Activated naive CD8-positive, alpha-beta T cell treated with anti-CD3 and anti-CD28 coated beads, Interleukin-2, amount 10 ng/mL, durations not matched to agents 7 days and 5 days (primary cell): ENCODE measurements around the gene COX6B1. TPM values are rescaled to one million over a fixed set of nuclear protein-coding genes. Genes with fewer than 3 reads are reported as not detected.
A peak's percentile ranks its signal among the peaks of the same experiment; 100 is the strongest.

ENCODE experiments used
- ATAC-seq: fragments of 150-1000 bp; cut with Tn5 transposase; one replicate; pipeline ENCODE4 v1.10.0; 2021; ENCODE audit warnings: low read depth, moderate library complexity
- POLR2A ChIA-PET: fragments of 350-600 bp; sonication (Branson Sonifier 250); formaldehyde crosslinking; loops from one replicate; lab custom pipeline; 2021; ENCODE audit warnings: antibody characterized with exemption; lab: Charles Lee
- DNase-seq: peaks from one replicate; pipeline ENCODE4 v3.0.0; 2021
- H3K27ac Mint-ChIP-seq: one replicate; pipeline ENCODE4 v1.8.0; 2022; ENCODE audit warnings: mild to moderate bottlenecking, mixed read lengths
- H3K27me3 Mint-ChIP-seq: one replicate; pipeline ENCODE4 v1.8.0; 2022; ENCODE audit warnings: mild to moderate bottlenecking, moderate library complexity, mixed read lengths
- H3K36me3 Mint-ChIP-seq: one replicate; pipeline ENCODE4 v1.8.0; 2021; ENCODE audit warnings: mild to moderate bottlenecking, mixed read lengths
- H3K4me1 Mint-ChIP-seq: one replicate; pipeline ENCODE4 v1.8.0; 2021; ENCODE audit warnings: mixed read lengths
- H3K4me3 Mint-ChIP-seq: one replicate; pipeline ENCODE4 v1.8.0; 2022; ENCODE audit warnings: mild to moderate bottlenecking, moderate library complexity, mixed read lengths
- H3K9me3 Mint-ChIP-seq: one replicate; pipeline ENCODE4 v1.8.0; 2021; ENCODE audit warnings: mixed read lengths
- total RNA-seq, 2 experiments: library from RNA; stranded (reverse); gene quantifications; one replicate each; pipeline ENCODE4 v1.2.3, GENCODE V29; 2021

COX6B1 gene
- total RNA-seq, 2 experiments from 2014 or later: 407 to 412 TPM

DNA sequence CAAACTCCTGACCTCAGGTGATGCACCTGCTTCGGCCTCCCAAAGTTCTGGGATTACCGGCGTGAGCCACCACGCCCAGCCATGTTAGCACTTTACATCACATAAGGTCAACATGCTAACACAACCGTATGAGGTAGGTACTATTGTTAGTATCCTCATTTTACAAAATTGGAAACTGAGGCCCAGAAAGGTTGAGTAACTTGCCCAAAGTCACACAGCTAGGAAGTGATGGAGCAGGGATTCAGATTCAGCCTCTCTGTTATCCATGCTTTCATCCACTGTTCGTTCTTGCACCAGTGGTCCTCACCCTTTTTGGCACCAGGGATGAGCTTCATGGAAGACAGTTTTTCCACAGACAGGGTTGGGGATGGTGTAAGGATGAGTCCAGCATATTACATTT, 8.6 kb downstream of the COX6B1 start:
- peaks cover 29% of the 10 kb centered on the region for H3K36me3 Mint-ChIP-seq
- DNase-seq: no peak
- POLR2A ChIA-PET: no interaction called here
- H3K4me1 Mint-ChIP-seq: peaks cover 4% of the 10 kb centered on the region
- no peaks in the 10 kb centered on the region for H3K27me3 Mint-ChIP-seq
- no peak overlapping the region for H3K4me3 Mint-ChIP-seq
- ATAC-seq: no peak
- no peaks in the 10 kb centered on the region for H3K9me3 Mint-ChIP-seq
- H3K27ac Mint-ChIP-seq: no peak overlapping the region

DNA sequence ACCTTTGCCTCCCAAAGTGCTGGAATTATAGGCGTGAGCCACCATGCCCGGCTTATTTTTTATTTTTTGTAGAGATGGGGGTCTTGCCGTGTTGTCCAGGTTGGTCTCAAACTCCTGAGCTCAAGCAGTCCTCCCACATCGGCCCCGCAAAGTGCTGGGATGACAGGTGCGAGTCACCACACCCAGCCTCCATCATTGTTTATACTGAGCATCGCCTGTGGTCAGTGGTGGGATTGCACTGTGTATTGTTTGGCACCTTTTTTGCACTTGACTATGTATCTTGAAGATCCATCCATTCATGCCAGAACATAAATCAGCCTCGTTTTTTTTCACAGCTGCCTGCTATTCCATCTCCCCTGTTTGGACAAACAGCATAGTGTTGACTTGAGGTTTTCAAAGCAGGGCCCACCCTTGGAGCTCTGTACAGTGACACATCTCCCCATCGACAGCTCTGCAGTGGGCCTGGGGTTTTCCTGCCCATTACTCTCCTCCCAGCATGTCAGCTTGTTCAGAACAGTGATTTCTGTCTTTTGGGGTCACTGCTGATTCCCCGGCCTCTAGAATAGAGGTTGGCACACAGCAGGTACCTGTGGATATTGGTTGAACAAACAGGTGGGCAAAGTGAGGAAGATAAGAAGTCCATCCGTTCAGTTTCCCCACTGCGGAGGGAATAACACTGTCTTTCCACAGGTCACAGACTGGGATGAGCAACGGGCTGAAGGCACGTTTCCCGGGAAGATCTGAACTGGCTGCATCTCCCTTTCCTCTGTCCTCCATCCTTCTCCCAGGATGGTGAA, 10.0 kb downstream of the COX6B1 start:
- ATAC-seq (no peak), DNase-seq (no peak)
- peaks cover 3% of the 10 kb centered on the region for H3K4me1 Mint-ChIP-seq
- POLR2A ChIA-PET: interaction anchor here (0.6 kb wide), 1 partner anchor 48 kb away, joined by 3 read pairs; no protein-coding TSS in a partner anchor
- no peaks in the 10 kb centered on the region for H3K9me3 Mint-ChIP-seq
- no peak overlapping the region for H3K4me3 Mint-ChIP-seq
- no peak overlapping the region for H3K27ac Mint-ChIP-seq
- peaks cover 27% of the 10 kb centered on the region for H3K36me3 Mint-ChIP-seq
- no peaks in the 10 kb centered on the region for H3K27me3 Mint-ChIP-seq

DNA sequence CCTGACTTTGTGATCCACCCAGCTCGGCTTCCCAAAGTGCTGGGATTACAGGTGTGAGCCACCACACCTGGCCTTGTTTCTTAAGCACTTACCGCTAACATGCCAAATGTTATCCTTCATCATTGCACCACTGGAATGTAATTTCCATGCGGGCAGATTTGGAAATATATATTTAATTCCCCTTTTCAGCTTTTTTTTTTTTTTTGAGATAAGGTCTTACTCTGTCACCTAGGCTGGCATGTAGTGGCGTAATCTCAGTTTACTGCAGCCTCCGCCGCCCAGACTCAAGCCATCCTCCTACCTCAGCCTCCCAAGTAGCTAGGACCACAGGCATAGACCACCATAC, 13.8 kb downstream of the COX6B1 start:
- Mint-ChIP-seq H3K9me3 (no peaks in the 10 kb centered on the region), H3K4me3 (no peak overlapping the region), H3K27me3 (no peaks in the 10 kb centered on the region), H3K27ac (no peak overlapping the region), H3K4me1 (peaks cover 3% of the 10 kb centered on the region), H3K36me3 (peaks cover 15% of the 10 kb centered on the region)
- POLR2A ChIA-PET: interaction anchor here (1.1 kb wide), 1 partner anchor 14 kb away, joined by 3 read pairs; the partner anchor contains the start of gene COX6B1
- ATAC-seq (no peak), DNase-seq (no peak)

DNA sequence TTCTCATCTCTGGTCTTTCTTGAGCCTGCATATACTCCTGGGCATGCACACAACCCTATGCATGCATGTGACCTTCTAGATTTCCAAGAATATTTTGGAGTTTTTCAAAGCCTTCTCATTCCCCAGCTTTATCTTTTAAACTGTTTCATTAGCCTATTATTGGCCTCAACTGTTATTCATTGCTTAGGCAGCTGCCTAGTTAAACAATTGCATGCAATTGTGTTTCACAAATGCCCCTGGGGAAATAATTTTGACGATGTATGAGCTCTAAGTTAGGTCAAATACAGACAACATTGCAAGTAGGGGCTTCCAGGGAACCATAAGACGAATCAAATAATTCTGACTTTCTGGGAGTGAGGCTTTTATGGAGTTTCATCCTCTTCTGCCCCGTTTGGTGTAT, 15.9 kb downstream of the COX6B1 start:
- POLR2A ChIA-PET: interaction anchor here (1.3 kb wide), 1 partner anchor 16 kb away, joined by 3 read pairs; the partner anchor contains the start of gene COX6B1
- no peaks in the 10 kb centered on the region for H3K4me1 Mint-ChIP-seq
- H3K4me3 Mint-ChIP-seq: no peak overlapping the region
- no peaks in the 10 kb centered on the region for H3K9me3 Mint-ChIP-seq
- H3K36me3 Mint-ChIP-seq: peaks cover 5% of the 10 kb centered on the region
- DNase-seq (no peak), ATAC-seq (no peak)
- no peaks in the 10 kb centered on the region for H3K27me3 Mint-ChIP-seq
- H3K27ac Mint-ChIP-seq: no peak overlapping the region

DNA sequence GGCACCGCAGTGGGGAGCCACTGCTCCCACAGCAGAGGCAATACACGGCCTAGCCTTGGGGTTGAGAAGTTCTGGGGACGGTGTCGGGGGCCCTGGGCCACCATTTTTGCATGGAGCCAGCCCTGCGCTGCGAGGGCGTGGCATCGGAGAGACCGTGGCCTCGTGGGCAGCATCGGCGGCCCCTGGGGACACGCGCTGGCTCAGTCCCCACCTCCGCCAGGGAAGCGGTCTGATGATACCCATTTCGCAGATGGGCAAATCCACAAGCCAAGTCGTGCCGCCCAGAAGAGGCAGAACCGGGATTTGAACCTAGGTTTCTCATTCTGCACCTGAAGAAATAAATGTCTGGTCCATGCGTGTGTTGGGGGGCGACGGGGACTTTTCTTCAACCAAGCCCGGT, 17.0 kb downstream of the COX6B1 start:
- Mint-ChIP-seq H3K27ac (no peak overlapping the region), H3K9me3 (no peaks in the 10 kb centered on the region), H3K4me1 (no peaks in the 10 kb centered on the region)

DNA sequence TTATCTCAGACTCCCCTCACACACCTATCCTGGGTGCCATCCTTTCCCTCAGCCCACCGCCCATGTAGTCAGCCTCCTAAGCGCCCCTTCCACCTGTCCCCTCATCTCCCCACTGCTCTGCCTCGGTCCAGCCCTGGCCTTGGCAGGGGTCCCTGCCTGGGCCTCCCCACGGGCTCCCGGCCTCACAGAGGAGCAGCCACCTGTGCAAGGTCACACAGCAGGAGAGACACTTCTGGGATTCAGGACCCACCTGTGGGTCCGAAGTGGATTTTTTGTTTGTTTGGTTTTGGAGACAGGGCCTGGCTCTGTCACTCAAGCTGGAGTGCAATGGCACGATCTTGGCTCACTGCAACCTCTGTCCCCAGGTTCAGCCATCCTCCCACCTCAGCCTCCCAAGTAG, 17.5 kb downstream of the COX6B1 start:
- DNase-seq (no peak), ATAC-seq (no peak)
- Mint-ChIP-seq H3K9me3 (no peaks in the 10 kb centered on the region), H3K4me3 (no peak overlapping the region), H3K27me3 (peaks cover 10% of the 10 kb centered on the region), H3K4me1 (no peaks in the 10 kb centered on the region), H3K27ac (no peak overlapping the region), H3K36me3 (no peaks in the 10 kb centered on the region)
- POLR2A ChIA-PET: no interaction called here

More for the DNA sequence above, 17.0 kb downstream of the COX6B1 start:
- DNase-seq: no peak
- no peak for ATAC-seq
- Mint-ChIP-seq H3K4me3 (no peak overlapping the region), H3K27me3 (peaks cover 10% of the 10 kb centered on the region), H3K36me3 (no peaks in the 10 kb centered on the region)
- POLR2A ChIA-PET: no interaction called here

DNA sequence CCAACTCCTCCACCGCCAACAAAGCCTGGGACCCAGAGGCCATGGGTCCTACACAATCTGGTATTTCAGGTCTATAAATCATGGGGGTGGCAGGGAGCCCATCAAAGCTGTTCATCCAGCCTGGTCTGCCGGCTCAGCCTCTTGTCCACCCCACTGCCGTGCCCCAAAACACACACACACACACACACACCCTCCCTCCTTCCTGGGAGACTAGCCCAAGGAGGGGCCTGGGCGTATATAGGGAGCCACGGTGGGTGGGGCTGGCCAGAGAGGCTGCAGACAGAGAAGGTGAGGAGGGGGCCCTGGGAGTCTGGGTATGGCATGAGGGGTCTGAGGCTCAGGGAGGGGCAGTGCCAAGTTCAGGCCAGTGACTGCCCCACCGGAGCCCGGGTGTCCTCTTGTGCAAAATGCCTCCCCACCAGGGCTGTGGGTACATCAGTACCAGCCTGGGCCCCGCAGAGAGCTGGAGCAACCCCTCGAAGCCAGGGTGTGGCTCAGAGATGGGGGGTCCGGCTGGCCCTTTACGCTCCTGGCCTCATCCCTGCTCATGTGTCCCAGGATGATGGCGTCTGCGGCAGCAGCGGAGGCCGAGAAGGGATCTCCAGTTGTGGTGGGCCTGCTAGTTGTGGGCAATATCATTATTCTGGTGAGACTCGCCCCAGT, 18.3 kb downstream of the COX6B1 start, which contains the start of gene UPK1A:
UPK1A (plus strand) TSS at position 267 of the 663 bp plus-strand sequence; CDS start at position 563, 296 bp downstream.
- no peak for ATAC-seq
- Mint-ChIP-seq H3K27ac (no peak within 1 kb of the TSS), H3K27me3 (peaks cover 13% of the 10 kb centered on the region)

DNA sequence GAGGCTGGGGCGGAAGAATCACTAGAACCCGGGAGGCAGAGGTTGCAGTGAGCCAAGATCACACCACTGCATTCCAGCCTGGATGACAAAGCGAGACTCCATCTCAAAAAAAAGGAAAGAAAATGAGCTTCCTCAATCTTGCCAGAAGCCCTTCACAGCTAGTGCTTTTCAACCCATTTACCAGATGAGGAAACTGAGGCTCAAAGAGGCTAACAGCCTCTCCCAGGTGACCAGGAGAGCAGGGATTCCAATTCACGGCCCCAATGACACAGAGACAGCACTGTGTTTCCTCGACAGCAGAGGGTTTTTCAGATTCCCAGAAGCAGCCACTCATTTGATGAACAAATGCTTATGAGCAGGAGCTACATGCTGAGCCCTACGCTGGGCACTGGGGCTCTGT, 21.4 kb downstream of the COX6B1 start:
- DNase-seq (no peak), ATAC-seq (no peak)
- Mint-ChIP-seq H3K9me3 (no peaks in the 10 kb centered on the region), H3K4me3 (no peak overlapping the region), H3K36me3 (no peaks in the 10 kb centered on the region), H3K4me1 (peaks cover 10% of the 10 kb centered on the region), H3K27ac (no peak overlapping the region), H3K27me3 (peaks cover 30% of the 10 kb centered on the region)
- POLR2A ChIA-PET: interaction anchor here (0.7 kb wide), 1 partner anchor 40 kb away, joined by 3 read pairs; no protein-coding TSS in a partner anchor

More for the DNA sequence above, 18.3 kb downstream of the COX6B1 start, which contains the start of gene UPK1A:
- Mint-ChIP-seq H3K4me3 (no peak within 1 kb of the TSS), H3K9me3 (no peaks in the 10 kb centered on the region), H3K36me3 (no peaks in the 10 kb centered on the region), H3K4me1 (no peaks in the 10 kb centered on the region)
- POLR2A ChIA-PET: no interaction called here
- no peak for DNase-seq

DNA sequence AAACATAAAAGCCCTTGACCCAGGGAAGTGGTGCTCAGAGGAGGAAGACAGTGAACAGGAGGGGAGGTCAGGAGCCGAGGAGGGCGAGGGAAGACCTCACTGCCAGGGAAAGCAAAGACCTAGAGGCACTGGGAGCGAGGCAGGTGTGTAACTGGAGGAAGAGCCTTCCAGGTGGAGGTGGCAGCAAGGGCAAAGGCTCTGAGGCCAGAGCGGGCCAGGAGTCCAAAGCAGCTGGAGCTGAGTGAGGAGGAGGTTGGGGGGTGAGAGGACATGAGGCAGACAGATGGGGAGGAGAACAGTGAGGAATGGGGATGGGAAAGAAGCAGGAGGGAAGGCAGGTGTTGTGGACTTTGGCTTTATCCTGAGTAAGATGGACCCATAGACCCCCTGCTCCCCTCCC, 21.9 kb downstream of the COX6B1 start:
- POLR2A ChIA-PET: no interaction called here
- peaks cover 10% of the 10 kb centered on the region for H3K4me1 Mint-ChIP-seq
- no peak overlapping the region for H3K27ac Mint-ChIP-seq
- DNase-seq: no peak
- H3K4me3 Mint-ChIP-seq: no peak overlapping the region
- H3K36me3 Mint-ChIP-seq: no peaks in the 10 kb centered on the region
- peaks cover 33% of the 10 kb centered on the region for H3K27me3 Mint-ChIP-seq
- no peak for ATAC-seq
- no peaks in the 10 kb centered on the region for H3K9me3 Mint-ChIP-seq

DNA sequence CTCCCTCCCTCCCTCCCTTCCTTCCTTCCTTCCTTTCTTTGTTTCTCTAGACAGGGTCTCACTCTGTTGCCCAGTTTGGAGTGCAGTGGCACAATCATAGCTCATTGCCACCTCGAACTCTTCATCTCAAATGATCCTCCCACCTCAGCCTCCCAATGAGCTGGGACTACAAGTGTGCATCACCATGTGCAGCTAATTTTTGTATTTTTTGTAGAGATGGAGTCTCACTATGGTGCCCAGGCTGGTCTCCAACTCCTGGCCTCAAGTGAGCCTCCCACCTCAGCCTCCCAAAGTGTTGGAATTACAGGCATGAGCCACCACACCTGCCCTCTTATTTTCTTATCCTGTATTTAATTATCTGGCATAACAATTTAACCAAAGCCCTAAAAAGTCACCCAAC, 22.6 kb downstream of the COX6B1 start:
- H3K27ac Mint-ChIP-seq: no peak overlapping the region
- no peaks in the 10 kb centered on the region for H3K9me3 Mint-ChIP-seq
- DNase-seq (no peak), ATAC-seq (no peak)
- H3K27me3 Mint-ChIP-seq: peaks cover 36% of the 10 kb centered on the region
- POLR2A ChIA-PET: no interaction called here
- H3K4me1 Mint-ChIP-seq: peaks cover 10% of the 10 kb centered on the region
- no peaks in the 10 kb centered on the region for H3K36me3 Mint-ChIP-seq
- H3K4me3 Mint-ChIP-seq: no peak overlapping the region

DNA sequence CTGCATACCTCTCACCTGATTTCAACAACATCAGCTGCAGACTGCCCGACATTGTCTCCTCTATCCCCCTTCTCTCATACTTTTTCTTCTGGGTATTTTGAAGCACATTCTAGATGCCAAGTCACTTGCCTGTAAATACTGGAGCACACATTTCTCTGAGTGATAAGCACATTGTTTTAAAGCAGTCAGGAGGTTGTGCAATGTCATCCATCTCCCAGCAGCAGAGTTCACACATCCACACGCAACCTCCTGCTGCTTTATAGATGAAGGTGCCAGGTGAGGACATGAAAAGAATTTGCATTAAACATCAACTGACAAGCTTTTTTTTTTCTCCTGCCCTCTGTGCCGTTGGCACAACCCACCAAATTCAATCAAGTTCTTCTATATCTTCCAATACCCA, 23.7 kb downstream of the COX6B1 start:
- H3K4me3 Mint-ChIP-seq: no peak overlapping the region
- POLR2A ChIA-PET: interaction anchor here (1.6 kb wide), 1 partner anchor 23 kb away, joined by 4 read pairs; the partner anchor contains the start of gene COX6B1

DNA sequence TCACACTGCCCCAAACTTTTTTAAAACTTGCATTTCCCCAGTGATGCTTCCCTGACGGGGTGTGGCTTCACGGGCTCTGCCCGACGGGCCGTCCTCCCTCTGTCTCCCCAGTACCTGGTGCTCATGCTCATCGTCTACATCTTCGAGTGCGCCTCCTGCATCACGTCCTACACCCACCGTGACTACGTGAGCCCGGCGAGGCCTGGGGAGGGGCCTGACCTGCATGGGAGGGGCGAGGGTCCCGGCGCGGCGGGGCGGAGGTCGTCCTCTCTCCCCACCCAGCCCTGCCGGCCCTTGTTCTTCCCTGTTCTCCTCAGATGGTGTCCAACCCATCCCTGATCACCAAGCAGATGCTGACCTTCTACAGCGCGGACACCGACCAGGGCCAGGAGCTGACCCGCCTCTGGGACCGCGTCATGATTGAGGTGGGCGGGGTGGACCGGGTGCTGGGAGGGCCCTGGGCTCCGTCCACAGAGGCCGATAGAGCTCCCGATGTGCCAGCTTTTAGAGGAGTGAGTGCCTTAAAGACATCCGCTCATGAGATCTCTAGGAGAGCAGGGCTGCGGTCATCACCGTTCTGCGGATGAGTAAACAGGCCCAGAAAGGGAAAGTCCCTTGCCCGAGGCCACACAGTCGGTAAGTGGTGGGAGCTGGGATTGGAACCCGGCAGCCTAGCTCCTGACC, 25.1 kb downstream of the COX6B1 start:
- peaks cover 39% of the 10 kb centered on the region for H3K27me3 Mint-ChIP-seq
- DNase-seq (peak; percentile 62), ATAC-seq (peak; percentile 81)
- no peaks in the 10 kb centered on the region for H3K9me3 Mint-ChIP-seq
- POLR2A ChIA-PET: interaction anchor here (0.6 to 1.4 kb wide), 8 partner anchors 13 to 137 kb away, joined by 3 to 8 read pairs (median 3); partner anchors contain the start of genes COX6B1, ETV2, PSENEN and U2AF1L4
- H3K36me3 Mint-ChIP-seq: no peaks in the 10 kb centered on the region
- H3K4me3 Mint-ChIP-seq: peak overlapping the region; percentile 84
- H3K27ac Mint-ChIP-seq: peak overlapping the region; percentile 73
- peaks cover 10% of the 10 kb centered on the region for H3K4me1 Mint-ChIP-seq

More for the DNA sequence above, 23.7 kb downstream of the COX6B1 start:
- no peak for DNase-seq
- Mint-ChIP-seq H3K9me3 (no peaks in the 10 kb centered on the region), H3K36me3 (no peaks in the 10 kb centered on the region), H3K27me3 (peaks cover 39% of the 10 kb centered on the region), H3K27ac (no peak overlapping the region), H3K4me1 (peaks cover 10% of the 10 kb centered on the region)
- no peak for ATAC-seq

DNA sequence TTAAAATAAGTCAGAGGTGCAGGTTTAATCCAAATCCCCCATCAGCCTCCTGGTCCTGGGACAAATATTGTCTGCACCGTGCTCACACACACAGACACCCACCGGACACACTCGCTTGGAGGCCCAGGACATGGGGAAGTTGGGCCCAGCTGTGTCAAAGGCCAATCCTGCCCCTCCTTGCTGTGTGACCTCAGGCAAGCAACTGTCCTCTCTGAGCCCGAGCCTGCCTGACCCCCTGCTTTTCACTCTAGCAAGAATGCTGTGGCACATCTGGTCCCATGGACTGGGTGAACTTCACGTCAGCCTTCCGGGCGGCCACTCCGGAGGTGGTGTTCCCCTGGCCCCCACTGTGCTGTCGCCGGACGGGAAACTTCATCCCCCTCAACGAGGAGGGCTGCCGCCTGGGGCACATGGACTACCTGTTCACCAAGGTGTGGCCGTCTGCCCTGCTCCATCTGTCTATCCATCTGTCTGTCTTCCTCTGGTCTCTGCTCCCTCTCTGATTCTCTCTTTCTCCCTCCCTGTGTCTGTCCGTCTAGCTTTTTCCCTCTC, 27.5 kb downstream of the COX6B1 start:
- ATAC-seq (no peak), DNase-seq (no peak)
- Mint-ChIP-seq H3K4me3 (no peak overlapping the region), H3K27me3 (peaks cover 27% of the 10 kb centered on the region), H3K4me1 (peaks cover 10% of the 10 kb centered on the region), H3K36me3 (no peaks in the 10 kb centered on the region), H3K9me3 (no peaks in the 10 kb centered on the region), H3K27ac (no peak overlapping the region)
- POLR2A ChIA-PET: interaction anchor here (1.5 kb wide), 1 partner anchor 28 kb away, joined by 4 read pairs; the partner anchor contains the start of gene COX6B1
